ENCODE results near the gene UPP2. TPM values are rescaled to one million over a fixed set of nuclear protein-coding genes. Genes with fewer than 3 reads are reported as not detected.

UPP2 gene
- total RNA-seq (2014; rRNA removed; shearing (Covaris generic)): not detected in 2 replicates
- polyA plus RNA-seq (2016; fragmentation: Nextera tagmentation; extraction: Ambion mirVana): not detected in 2 replicates

- H3K4me2 ChIP-seq (ENCODE audit: unreplicated experiment): no peak within 1 kb of the TSS
- no peaks in the 10 kb centered on the region for H3F3A ChIP-seq (ENCODE audit: insufficient read depth)
- H2AFZ ChIP-seq: no peak within 1 kb of the TSS
- H3K4me1 ChIP-seq (ENCODE audit: insufficient read depth): no peaks in the 10 kb centered on the region
- no peak within 1 kb of the TSS for H3K27ac ChIP-seq
- H3K79me2 ChIP-seq (ENCODE audit: insufficient read depth): no peaks in the 10 kb centered on the region
- no peak for TF ChIP-seq EZH2 (IDR thresholded peaks at IDR 0.05; ENCODE audit: insufficient read depth, poor library complexity, severe bottlenecking)
- TF ChIP-seq EZH2phosphoT487 (IDR thresholded peaks at IDR 0.05; ENCODE audit: insufficient read depth, low read depth): no peak
- no peak within 1 kb of the TSS for H3K4me3 ChIP-seq
- no peak for DNase-seq
- H4K20me1 ChIP-seq (ENCODE audit: insufficient read depth): no peaks in the 10 kb centered on the region
- no peaks in the 10 kb centered on the region for H3K9me2 ChIP-seq (ENCODE audit: insufficient read depth)
- in situ Hi-C loops (cut with MboI): no loop called here
- no peaks in the 10 kb centered on the region for H3K36me3 ChIP-seq (ENCODE audit: low read depth)
- no peaks in the 10 kb centered on the region for H3K27me3 ChIP-seq (replicated peaks; ENCODE audit: insufficient read depth)
- H3K9me3 ChIP-seq (ENCODE audit: low read depth): no peaks in the 10 kb centered on the region
- WGBS, 2 experiments (ENCODE audit: low coverage in 1 of 2, low lambda C conversion rate in 2 of 2, missing lambda C conversion rate in 2 of 2): 37 to 45% methylated on average over 3 of the region's 3 CpGs
- H3K9ac ChIP-seq: no peak within 1 kb of the TSS
Observed at GRCh38 chr2:158101384-158101926, at the start of gene UPP2. Gene UPP2, plus strand, starts transcription at chr2:158101876. Its CDS starts 188 bp downstream, at chr2:158102064.

GRCh38 chr2:158052761-158053160 is 48.9 kb upstream of the UPP2 start:
- Histone ChIP-seq H3K9me3 (ENCODE audit: low read depth) (no peaks in the 10 kb centered on the region), H3K4me1 (ENCODE audit: insufficient read depth) (no peaks in the 10 kb centered on the region), H3K9ac (no peak overlapping the region), H3K4me3 (no peak overlapping the region), H3K27me3 (replicated peaks; ENCODE audit: insufficient read depth) (no peaks in the 10 kb centered on the region), H3F3A (ENCODE audit: insufficient read depth) (no peaks in the 10 kb centered on the region), H3K9me2 (ENCODE audit: insufficient read depth) (no peaks in the 10 kb centered on the region), H3K79me2 (ENCODE audit: insufficient read depth) (no peaks in the 10 kb centered on the region), H3K4me2 (ENCODE audit: unreplicated experiment) (no peak overlapping the region), H4K20me1 (ENCODE audit: insufficient read depth) (no peaks in the 10 kb centered on the region), H3K36me3 (ENCODE audit: low read depth) (no peaks in the 10 kb centered on the region), H2AFZ (no peak overlapping the region), H3K27ac (no peak overlapping the region)
- WGBS, 2 experiments (ENCODE audit: low coverage in 1 of 2, low lambda C conversion rate in 2 of 2, missing lambda C conversion rate in 2 of 2): 52% methylated on average over 2 of the region's 2 CpGs
- no peak for DNase-seq
- TF ChIP-seq EZH2 (IDR thresholded peaks at IDR 0.05; ENCODE audit: insufficient read depth, poor library complexity, severe bottlenecking): no peak
- no peak for TF ChIP-seq EZH2phosphoT487 (IDR thresholded peaks at IDR 0.05; ENCODE audit: insufficient read depth, low read depth)
- in situ Hi-C loops (cut with MboI): no loop called here

GRCh38 chr2:158056875-158057274 is 44.8 kb upstream of the UPP2 start:
- TF ChIP-seq EZH2phosphoT487 (IDR thresholded peaks at IDR 0.05; ENCODE audit: insufficient read depth, low read depth): no peak
- no peak for TF ChIP-seq EZH2 (IDR thresholded peaks at IDR 0.05; ENCODE audit: insufficient read depth, poor library complexity, severe bottlenecking)
- H2AFZ ChIP-seq: no peak overlapping the region
- H3K9me2 ChIP-seq (ENCODE audit: insufficient read depth): no peaks in the 10 kb centered on the region
- H3K79me2 ChIP-seq (ENCODE audit: insufficient read depth): no peaks in the 10 kb centered on the region
- no peak overlapping the region for H3K9ac ChIP-seq
- no peak overlapping the region for H3K4me2 ChIP-seq (ENCODE audit: unreplicated experiment)
- WGBS, 2 experiments (ENCODE audit: low coverage in 1 of 2, low lambda C conversion rate in 2 of 2, missing lambda C conversion rate in 2 of 2): 12 to 16% methylated on average over 2 of the region's 2 CpGs
- in situ Hi-C loops (cut with MboI): no loop called here
- H3K4me3 ChIP-seq: no peak overlapping the region
- no peaks in the 10 kb centered on the region for H3K4me1 ChIP-seq (ENCODE audit: insufficient read depth)
- H3F3A ChIP-seq (ENCODE audit: insufficient read depth): no peaks in the 10 kb centered on the region
- no peak for DNase-seq
- no peaks in the 10 kb centered on the region for H4K20me1 ChIP-seq (ENCODE audit: insufficient read depth)
- H3K9me3 ChIP-seq (ENCODE audit: low read depth): no peaks in the 10 kb centered on the region
- H3K36me3 ChIP-seq (ENCODE audit: low read depth): no peaks in the 10 kb centered on the region
- H3K27ac ChIP-seq: no peak overlapping the region
- no peaks in the 10 kb centered on the region for H3K27me3 ChIP-seq (replicated peaks; ENCODE audit: insufficient read depth)

DNA sequence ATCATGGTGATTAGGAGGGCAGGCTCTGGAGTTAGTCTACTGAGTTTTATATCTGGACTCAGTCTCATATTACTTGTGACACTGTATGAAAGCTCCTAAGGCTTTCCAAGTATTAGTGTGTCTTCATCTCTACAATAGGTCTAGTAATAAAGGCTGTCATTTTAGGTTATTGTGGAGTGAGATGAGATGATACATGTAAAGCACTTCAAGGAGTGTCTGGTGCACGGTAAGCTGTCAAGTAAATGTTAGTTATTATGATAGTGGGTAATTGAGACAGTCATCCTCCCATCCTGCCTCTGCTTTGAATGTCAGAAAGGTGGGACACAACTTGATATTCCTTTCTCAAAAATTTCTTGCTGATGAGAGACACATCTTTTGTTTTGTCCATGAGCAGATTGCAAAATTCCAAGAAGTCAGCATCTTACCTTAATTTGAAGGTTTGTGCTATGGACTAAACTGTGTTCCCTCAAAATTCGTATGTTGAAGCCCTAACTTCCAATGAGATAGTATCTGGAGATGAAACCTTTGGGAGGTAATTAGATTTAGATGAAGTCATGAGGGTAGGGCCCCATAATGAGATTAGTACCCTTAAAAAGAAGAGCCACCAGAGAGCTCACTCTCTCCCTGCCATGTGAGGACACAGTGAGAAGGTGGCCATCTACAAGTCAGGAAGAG is 41.4 kb upstream of the UPP2 start:
- TF ChIP-seq EZH2 (IDR thresholded peaks at IDR 0.05; ENCODE audit: insufficient read depth, poor library complexity, severe bottlenecking) (no peak), EZH2phosphoT487 (IDR thresholded peaks at IDR 0.05; ENCODE audit: insufficient read depth, low read depth) (no peak)
- H3K4me2 ChIP-seq (ENCODE audit: unreplicated experiment): no peak overlapping the region
- H3K4me3 ChIP-seq: no peak overlapping the region
- H3K79me2 ChIP-seq (ENCODE audit: insufficient read depth): no peaks in the 10 kb centered on the region
- H3K27me3 ChIP-seq (replicated peaks; ENCODE audit: insufficient read depth): no peaks in the 10 kb centered on the region
- H3K9ac ChIP-seq: no peak overlapping the region
- H3F3A ChIP-seq (ENCODE audit: insufficient read depth): no peaks in the 10 kb centered on the region
- H3K27ac ChIP-seq: no peak overlapping the region
- in situ Hi-C loops (cut with MboI): no loop called here
- no peak overlapping the region for H2AFZ ChIP-seq
- no peaks in the 10 kb centered on the region for H4K20me1 ChIP-seq (ENCODE audit: insufficient read depth)
- H3K9me3 ChIP-seq (ENCODE audit: low read depth): no peaks in the 10 kb centered on the region
- 17 to 20% methylated on average over 2 of the region's 2 CpGs for WGBS, 2 experiments (ENCODE audit: low coverage in 1 of 2, low lambda C conversion rate in 2 of 2, missing lambda C conversion rate in 2 of 2)
- DNase-seq: no peak
- H3K4me1 ChIP-seq (ENCODE audit: insufficient read depth): no peaks in the 10 kb centered on the region
- no peaks in the 10 kb centered on the region for H3K36me3 ChIP-seq (ENCODE audit: low read depth)
- no peaks in the 10 kb centered on the region for H3K9me2 ChIP-seq (ENCODE audit: insufficient read depth)
